GM23248 (cell line): ENCODE measurements around the gene IRX2.

ENCODE experiments used
- EZH2 ChIP-seq: fragments of 200-600 bp; sonication (generic); IDR thresholded peaks from 2 replicates; pipeline ENCODE4 v1.6.1; 2018; ENCODE audit warnings: antibody characterized with exemption, mild to moderate bottlenecking; ENCODE audit not compliant: insufficient read depth, poor library complexity, severe bottlenecking
- EZH2phosphoT487 ChIP-seq: fragments of 200-600 bp; sonication (generic); IDR thresholded peaks from 2 replicates; pipeline ENCODE4 v1.6.1; 2018; ENCODE audit warnings: antibody characterized with exemption, moderate library complexity, mild to moderate bottlenecking, low read depth; ENCODE audit not compliant: insufficient read depth

- TF ChIP-seq EZH2 (no peak), EZH2phosphoT487 (no peak)
These were observed 27.4 kb downstream of the IRX2 start for GRCh38 chr5:2724031-2724581.
